GM23338 (cell line): ENCODE measurements around the gene TBCC. TPM values are rescaled to one million over a fixed set of nuclear protein-coding genes. Genes with fewer than 3 reads are reported as not detected.
A peak's percentile ranks its signal among the peaks of the same experiment; 100 is the strongest.

Experiments
- ATAC-seq: fragments of 200-7000 bp; cut with Tn5 transposase; 3 replicates; pipeline ENCODE4 v1.9.1; 2020
- DNase-seq: peaks from one replicate; pipeline ENCODE4 v3.0.0-alpha.2; 2015; ENCODE audit warnings: low spot score
- H2AFZ ChIP-seq: fragments of 200-600 bp; sonication (generic); 2 replicates; pipeline ENCODE4 v1.8.0; 2016; ENCODE audit warnings: antibody characterized with exemption, mild to moderate bottlenecking, moderate library complexity
- H3F3A ChIP-seq: fragments of 200-600 bp; sonication (generic); replicated peaks from 2 replicates; pipeline ENCODE4 v1.8.0; 2017; ENCODE audit warnings: antibody characterized with exemption, mixed run types, low read depth
- H3K27ac ChIP-seq: fragments of 200-600 bp; sonication (generic); 2 replicates; pipeline ENCODE4 v1.6.1; 2016; ENCODE audit warnings: low read depth
- H3K27me3 ChIP-seq: fragments of 200-600 bp; sonication (generic); 2 replicates; pipeline ENCODE4 v1.8.0; 2016; ENCODE audit warnings: mild to moderate bottlenecking, mixed run types, moderate library complexity; ENCODE audit not compliant: insufficient read depth
- H3K36me3 ChIP-seq: fragments of 200-600 bp; sonication (generic); 2 replicates; pipeline ENCODE4 v1.8.0; 2016; ENCODE audit warnings: mild to moderate bottlenecking; ENCODE audit not compliant: insufficient read depth
- H3K4me1 ChIP-seq: fragments of 200-600 bp; sonication (generic); 2 replicates; pipeline ENCODE4 v1.8.0; 2016; ENCODE audit warnings: mild to moderate bottlenecking, moderate library complexity; ENCODE audit not compliant: insufficient read depth
- H3K4me2 ChIP-seq: fragments of 200-600 bp; sonication (generic); 2 replicates; pipeline ENCODE4 v1.7.1; 2017; ENCODE audit warnings: mixed run types
- H3K4me3 ChIP-seq: fragments of 200-600 bp; sonication (generic); 2 replicates; pipeline ENCODE4 v1.6.1; 2016; ENCODE audit warnings: mixed run types
- H3K79me2 ChIP-seq: fragments of 200-600 bp; sonication (generic); replicated peaks from 2 replicates; pipeline ENCODE4 v1.8.0; 2017; ENCODE audit warnings: mild to moderate bottlenecking; ENCODE audit not compliant: insufficient read depth
- H3K9me2 ChIP-seq: fragments of 200-600 bp; sonication (generic); 2 replicates; pipeline ENCODE4 v1.8.0; 2017; ENCODE audit not compliant: insufficient read depth
- H4K20me1 ChIP-seq: fragments of 200-600 bp; sonication (generic); replicated peaks from 2 replicates; pipeline ENCODE4 v1.8.0; 2017; ENCODE audit warnings: mild to moderate bottlenecking; ENCODE audit not compliant: insufficient read depth
- H3K27ac Mint-ChIP-seq: 2 replicates; pipeline ENCODE4 v1.8.0; 2020; ENCODE audit warnings: inconsistent platforms, mild to moderate bottlenecking, moderate library complexity, mixed read lengths
- H3K27me3 Mint-ChIP-seq: 3 replicates; pipeline ENCODE4 v1.8.0; 2022; ENCODE audit warnings: low read depth, mild to moderate bottlenecking, moderate library complexity, mixed read lengths, inconsistent platforms; ENCODE audit not compliant: insufficient read depth, poor library complexity
- H3K36me3 Mint-ChIP-seq: 3 replicates; pipeline ENCODE4 v1.8.0; 2021; ENCODE audit warnings: low read depth, mild to moderate bottlenecking, inconsistent platforms, moderate library complexity, mixed read lengths
- H3K4me1 Mint-ChIP-seq: 3 replicates; pipeline ENCODE4 v1.8.0; 2020; ENCODE audit warnings: mild to moderate bottlenecking, inconsistent platforms, mixed read lengths
- H3K4me3 Mint-ChIP-seq: 3 replicates; pipeline ENCODE4 v1.8.0; 2021; ENCODE audit warnings: moderate library complexity, mild to moderate bottlenecking, inconsistent platforms, mixed read lengths
- H3K9me3 Mint-ChIP-seq: 3 replicates; pipeline ENCODE4 v1.8.0; 2020; ENCODE audit warnings: moderate library complexity, mild to moderate bottlenecking, inconsistent platforms, mixed read lengths
- CREB1 ChIP-seq: fragments of 250-450 bp; sonication (Bioruptor Pico); IDR thresholded peaks from 2 replicates; pipeline ENCODE4 v1.5.0; 2020; ENCODE audit warnings: low read depth, mild to moderate bottlenecking, moderate library complexity
- EZH2 ChIP-seq: fragments of 200-600 bp; sonication (generic); IDR thresholded peaks from one replicate; pipeline ENCODE4 v1.8.0; 2017; ENCODE audit warnings: antibody characterized with exemption, mild to moderate bottlenecking, low read depth; ENCODE audit not compliant: unreplicated experiment
- EZH2phosphoT487 ChIP-seq: fragments of 200-600 bp; sonication (generic); IDR thresholded peaks from one replicate; pipeline ENCODE4 v1.8.1; 2018; ENCODE audit warnings: antibody characterized with exemption; ENCODE audit not compliant: unreplicated experiment
- JUNB ChIP-seq: IDR thresholded peaks from one replicate; pipeline ENCODE4 v1.6.1; 2016; ENCODE audit warnings: antibody characterized with exemption; ENCODE audit not compliant: unreplicated experiment
- POLR2AphosphoS5 ChIP-seq: IDR thresholded peaks from 2 replicates; pipeline ENCODE4 v1.6.1; 2016; ENCODE audit warnings: antibody characterized with exemption, low read depth
- STAT1 ChIP-seq: IDR thresholded peaks from one replicate; pipeline ENCODE4 v1.6.1; 2016; ENCODE audit warnings: antibody characterized with exemption; ENCODE audit not compliant: unreplicated experiment
- ZNF331 ChIP-seq: fragments of 250-450 bp; sonication (Bioruptor Pico); IDR thresholded peaks from 2 replicates; pipeline ENCODE4 v1.5.0; 2020; ENCODE audit warnings: low read depth, mild to moderate bottlenecking, moderate library complexity
- polyA plus RNA-seq: library from polyadenylated mRNA; unstranded; fragments of >200 nt; fragmentation: Nextera tagmentation; extraction: Ambion mirVana; gene quantifications from 2 replicates; pipeline ENCODE4 v1.2.1, GENCODE V29; 2016
- total RNA-seq: library from RNA; depleted of rRNA; stranded (reverse); fragments of >200 nt; shearing (Covaris generic); gene quantifications from 2 replicates; pipeline ENCODE4 v1.2.3, GENCODE V29; 2014
- TF ChIP-seq, protein P1 (sequence below): IDR thresholded peaks from 2 replicates; pipeline ENCODE4 v1.6.1; 2016; ENCODE audit warnings: antibody characterized with exemption
- TF ChIP-seq, protein P2 (sequence below), 2 experiments: fragments of 200-600 bp in 1 of 2; sonication (generic) in 1 of 2; conservative IDR thresholded peaks; 2 replicates each; pipeline versions ENCODE4 v1.5.1 to v1.6.1; 2016 to 2017; ENCODE audit warnings: antibody characterized with exemption in 2 of 2, low read depth in 2 of 2, mild to moderate bottlenecking in 2 of 2, moderate library complexity in 1 of 2
- TF ChIP-seq, protein P3 (sequence below): fragments of 250-450 bp; sonication (Bioruptor Pico); IDR thresholded peaks from 2 replicates; pipeline ENCODE4 v1.5.0; 2020; ENCODE audit warnings: mild to moderate bottlenecking, moderate library complexity

The TBCC gene
- total and polyA plus RNA-seq, 2 experiments from 2014 or later = 45.0 to 48.3 TPM

DNA sequence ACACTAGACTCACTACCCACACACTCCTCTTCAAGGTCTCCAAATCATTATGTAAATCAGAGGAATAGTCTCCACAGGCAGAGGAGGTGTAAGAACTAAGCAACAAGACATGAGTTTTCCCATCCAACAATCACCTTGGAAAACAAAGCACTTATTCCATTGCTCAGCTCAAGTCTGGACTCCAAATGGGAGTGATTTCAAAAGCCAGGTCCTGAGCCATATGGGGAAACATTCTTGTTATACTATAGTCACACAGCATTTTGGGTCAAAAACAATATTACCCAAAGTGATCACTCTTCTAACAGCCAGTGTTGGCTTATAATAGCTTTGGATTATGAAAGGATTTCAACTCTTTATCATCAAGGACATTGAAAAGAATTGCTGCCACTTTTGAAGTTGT is 19.9 kb downstream of the TBCC start:
- H2AFZ ChIP-seq = peak overlapping the region; percentile 1; the same call in 1 of the 2 replicates
- no peak overlapping the region for H3K4me3 ChIP-seq
- no peak overlapping the region for H3K4me2 ChIP-seq
- H3K36me3 ChIP-seq = no peaks in the 10 kb centered on the region
- no peaks in the 10 kb centered on the region for H3K9me2 ChIP-seq
- H3K27ac ChIP-seq = no peak overlapping the region
- Mint-ChIP-seq H3K9me3 (no peaks in the 10 kb centered on the region), H3K4me3 (no peak overlapping the region), H3K27ac (no peak overlapping the region), H3K27me3 (peaks cover 14% of the 10 kb centered on the region), H3K4me1 (peaks cover 4% of the 10 kb centered on the region), H3K36me3 (no peaks in the 10 kb centered on the region)
- no peak for DNase-seq
- H3F3A ChIP-seq = no peaks in the 10 kb centered on the region
- H3K79me2 ChIP-seq = no peaks in the 10 kb centered on the region
- TF ChIP-seq, protein P1, sequence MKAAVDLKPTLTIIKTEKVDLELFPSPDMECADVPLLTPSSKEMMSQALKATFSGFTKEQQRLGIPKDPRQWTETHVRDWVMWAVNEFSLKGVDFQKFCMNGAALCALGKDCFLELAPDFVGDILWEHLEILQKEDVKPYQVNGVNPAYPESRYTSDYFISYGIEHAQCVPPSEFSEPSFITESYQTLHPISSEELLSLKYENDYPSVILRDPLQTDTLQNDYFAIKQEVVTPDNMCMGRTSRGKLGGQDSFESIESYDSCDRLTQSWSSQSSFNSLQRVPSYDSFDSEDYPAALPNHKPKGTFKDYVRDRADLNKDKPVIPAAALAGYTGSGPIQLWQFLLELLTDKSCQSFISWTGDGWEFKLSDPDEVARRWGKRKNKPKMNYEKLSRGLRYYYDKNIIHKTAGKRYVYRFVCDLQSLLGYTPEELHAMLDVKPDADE = no peak
- TF ChIP-seq EZH2phosphoT487 = no peak
- ATAC-seq = no peak
- H3K27me3 ChIP-seq = no peaks in the 10 kb centered on the region
- H4K20me1 ChIP-seq = no peaks in the 10 kb centered on the region
- H3K4me1 ChIP-seq = no peaks in the 10 kb centered on the region

DNA sequence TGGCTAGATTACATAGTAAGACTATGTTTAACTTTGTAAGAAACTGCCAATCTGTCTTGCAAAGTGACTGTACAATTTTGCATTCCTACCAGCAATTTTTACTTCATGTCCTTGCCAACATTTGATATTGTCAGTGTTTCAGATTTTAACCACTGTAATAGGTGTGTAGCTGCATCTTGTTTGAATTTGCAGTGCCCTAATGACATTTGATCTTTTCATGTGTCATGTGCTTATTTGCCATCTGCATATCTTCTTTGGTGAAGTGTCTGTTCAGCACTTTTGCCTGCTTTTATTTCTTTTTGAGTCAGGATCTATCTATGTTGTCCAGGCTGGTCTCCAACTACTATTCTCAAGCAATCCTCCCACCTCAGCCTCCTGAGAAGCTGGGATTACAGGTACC is 21.1 kb downstream of the TBCC start:
- Mint-ChIP-seq H3K4me1 (peaks cover 4% of the 10 kb centered on the region), H3K27ac (no peak overlapping the region), H3K27me3 (peaks cover 20% of the 10 kb centered on the region), H3K9me3 (no peaks in the 10 kb centered on the region), H3K4me3 (no peak overlapping the region), H3K36me3 (no peaks in the 10 kb centered on the region)
- H3F3A ChIP-seq = no peaks in the 10 kb centered on the region; the same call in 1 of the 2 replicates
- no peak overlapping the region for H3K27ac ChIP-seq
- H3K4me2 ChIP-seq = no peak overlapping the region
- H3K4me1 ChIP-seq = no peaks in the 10 kb centered on the region
- no peak overlapping the region for H2AFZ ChIP-seq
- H4K20me1 ChIP-seq = no peaks in the 10 kb centered on the region
- no peak for DNase-seq
- no peaks in the 10 kb centered on the region for H3K36me3 ChIP-seq
- no peaks in the 10 kb centered on the region for H3K79me2 ChIP-seq
- no peak overlapping the region for H3K4me3 ChIP-seq
- H3K9me2 ChIP-seq = no peaks in the 10 kb centered on the region
- no peaks in the 10 kb centered on the region for H3K27me3 ChIP-seq
- ATAC-seq = no peak
- no peak for TF ChIP-seq ZNF331
- no peak for TF ChIP-seq EZH2
- TF ChIP-seq, protein P2, sequence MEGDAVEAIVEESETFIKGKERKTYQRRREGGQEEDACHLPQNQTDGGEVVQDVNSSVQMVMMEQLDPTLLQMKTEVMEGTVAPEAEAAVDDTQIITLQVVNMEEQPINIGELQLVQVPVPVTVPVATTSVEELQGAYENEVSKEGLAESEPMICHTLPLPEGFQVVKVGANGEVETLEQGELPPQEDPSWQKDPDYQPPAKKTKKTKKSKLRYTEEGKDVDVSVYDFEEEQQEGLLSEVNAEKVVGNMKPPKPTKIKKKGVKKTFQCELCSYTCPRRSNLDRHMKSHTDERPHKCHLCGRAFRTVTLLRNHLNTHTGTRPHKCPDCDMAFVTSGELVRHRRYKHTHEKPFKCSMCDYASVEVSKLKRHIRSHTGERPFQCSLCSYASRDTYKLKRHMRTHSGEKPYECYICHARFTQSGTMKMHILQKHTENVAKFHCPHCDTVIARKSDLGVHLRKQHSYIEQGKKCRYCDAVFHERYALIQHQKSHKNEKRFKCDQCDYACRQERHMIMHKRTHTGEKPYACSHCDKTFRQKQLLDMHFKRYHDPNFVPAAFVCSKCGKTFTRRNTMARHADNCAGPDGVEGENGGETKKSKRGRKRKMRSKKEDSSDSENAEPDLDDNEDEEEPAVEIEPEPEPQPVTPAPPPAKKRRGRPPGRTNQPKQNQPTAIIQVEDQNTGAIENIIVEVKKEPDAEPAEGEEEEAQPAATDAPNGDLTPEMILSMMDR (conservative IDR thresholded peaks at IDR 0.05; ENCODE audit: low read depth in 2 of 2) = no peak
- no peak for TF ChIP-seq EZH2phosphoT487
- TF ChIP-seq, protein P1 = no peak
- no peak for TF ChIP-seq CREB1
- no peak for TF ChIP-seq JUNB
- TF ChIP-seq POLR2AphosphoS5 = no peak
- no peak for TF ChIP-seq STAT1
- TF ChIP-seq, protein P3, sequence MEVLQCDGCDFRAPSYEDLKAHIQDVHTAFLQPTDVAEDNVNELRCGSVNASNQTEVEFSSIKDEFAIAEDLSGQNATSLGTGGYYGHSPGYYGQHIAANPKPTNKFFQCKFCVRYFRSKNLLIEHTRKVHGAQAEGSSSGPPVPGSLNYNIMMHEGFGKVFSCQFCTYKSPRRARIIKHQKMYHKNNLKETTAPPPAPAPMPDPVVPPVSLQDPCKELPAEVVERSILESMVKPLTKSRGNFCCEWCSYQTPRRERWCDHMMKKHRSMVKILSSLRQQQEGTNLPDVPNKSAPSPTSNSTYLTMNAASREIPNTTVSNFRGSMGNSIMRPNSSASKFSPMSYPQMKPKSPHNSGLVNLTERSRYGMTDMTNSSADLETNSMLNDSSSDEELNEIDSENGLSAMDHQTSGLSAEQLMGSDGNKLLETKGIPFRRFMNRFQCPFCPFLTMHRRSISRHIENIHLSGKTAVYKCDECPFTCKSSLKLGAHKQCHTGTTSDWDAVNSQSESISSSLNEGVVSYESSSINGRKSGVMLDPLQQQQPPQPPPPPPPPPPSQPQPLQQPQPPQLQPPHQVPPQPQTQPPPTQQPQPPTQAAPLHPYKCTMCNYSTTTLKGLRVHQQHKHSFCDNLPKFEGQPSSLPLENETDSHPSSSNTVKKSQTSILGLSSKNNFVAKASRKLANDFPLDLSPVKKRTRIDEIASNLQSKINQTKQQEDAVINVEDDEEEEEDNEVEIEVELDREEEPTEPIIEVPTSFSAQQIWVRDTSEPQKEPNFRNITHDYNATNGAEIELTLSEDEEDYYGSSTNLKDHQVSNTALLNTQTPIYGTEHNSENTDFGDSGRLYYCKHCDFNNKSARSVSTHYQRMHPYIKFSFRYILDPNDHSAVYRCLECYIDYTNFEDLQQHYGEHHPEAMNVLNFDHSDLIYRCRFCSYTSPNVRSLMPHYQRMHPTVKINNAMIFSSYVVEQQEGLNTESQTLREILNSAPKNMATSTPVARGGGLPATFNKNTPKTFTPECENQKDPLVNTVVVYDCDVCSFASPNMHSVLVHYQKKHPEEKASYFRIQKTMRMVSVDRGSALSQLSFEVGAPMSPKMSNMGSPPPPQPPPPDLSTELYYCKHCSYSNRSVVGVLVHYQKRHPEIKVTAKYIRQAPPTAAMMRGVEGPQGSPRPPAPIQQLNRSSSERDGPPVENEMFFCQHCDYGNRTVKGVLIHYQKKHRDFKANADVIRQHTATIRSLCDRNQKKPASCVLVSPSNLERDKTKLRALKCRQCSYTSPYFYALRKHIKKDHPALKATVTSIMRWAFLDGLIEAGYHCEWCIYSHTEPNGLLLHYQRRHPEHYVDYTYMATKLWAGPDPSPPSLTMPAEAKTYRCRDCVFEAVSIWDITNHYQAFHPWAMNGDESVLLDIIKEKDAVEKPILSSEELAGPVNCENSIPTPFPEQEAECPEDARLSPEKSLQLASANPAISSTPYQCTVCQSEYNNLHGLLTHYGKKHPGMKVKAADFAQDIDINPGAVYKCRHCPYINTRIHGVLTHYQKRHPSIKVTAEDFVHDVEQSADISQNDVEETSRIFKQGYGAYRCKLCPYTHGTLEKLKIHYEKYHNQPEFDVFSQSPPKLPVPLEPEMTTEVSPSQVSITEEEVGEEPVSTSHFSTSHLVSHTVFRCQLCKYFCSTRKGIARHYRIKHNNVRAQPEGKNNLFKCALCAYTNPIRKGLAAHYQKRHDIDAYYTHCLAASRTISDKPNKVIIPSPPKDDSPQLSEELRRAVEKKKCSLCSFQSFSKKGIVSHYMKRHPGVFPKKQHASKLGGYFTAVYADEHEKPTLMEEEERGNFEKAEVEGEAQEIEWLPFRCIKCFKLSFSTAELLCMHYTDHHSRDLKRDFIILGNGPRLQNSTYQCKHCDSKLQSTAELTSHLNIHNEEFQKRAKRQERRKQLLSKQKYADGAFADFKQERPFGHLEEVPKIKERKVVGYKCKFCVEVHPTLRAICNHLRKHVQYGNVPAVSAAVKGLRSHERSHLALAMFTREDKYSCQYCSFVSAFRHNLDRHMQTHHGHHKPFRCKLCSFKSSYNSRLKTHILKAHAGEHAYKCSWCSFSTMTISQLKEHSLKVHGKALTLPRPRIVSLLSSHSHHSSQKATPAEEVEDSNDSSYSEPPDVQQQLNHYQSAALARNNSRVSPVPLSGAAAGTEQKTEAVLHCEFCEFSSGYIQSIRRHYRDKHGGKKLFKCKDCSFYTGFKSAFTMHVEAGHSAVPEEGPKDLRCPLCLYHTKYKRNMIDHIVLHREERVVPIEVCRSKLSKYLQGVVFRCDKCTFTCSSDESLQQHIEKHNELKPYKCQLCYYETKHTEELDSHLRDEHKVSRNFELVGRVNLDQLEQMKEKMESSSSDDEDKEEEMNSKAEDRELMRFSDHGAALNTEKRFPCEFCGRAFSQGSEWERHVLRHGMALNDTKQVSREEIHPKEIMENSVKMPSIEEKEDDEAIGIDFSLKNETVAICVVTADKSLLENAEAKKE = no peak
